ENCODE results near the gene FNDC3A.

Gene FNDC3A

DNA sequence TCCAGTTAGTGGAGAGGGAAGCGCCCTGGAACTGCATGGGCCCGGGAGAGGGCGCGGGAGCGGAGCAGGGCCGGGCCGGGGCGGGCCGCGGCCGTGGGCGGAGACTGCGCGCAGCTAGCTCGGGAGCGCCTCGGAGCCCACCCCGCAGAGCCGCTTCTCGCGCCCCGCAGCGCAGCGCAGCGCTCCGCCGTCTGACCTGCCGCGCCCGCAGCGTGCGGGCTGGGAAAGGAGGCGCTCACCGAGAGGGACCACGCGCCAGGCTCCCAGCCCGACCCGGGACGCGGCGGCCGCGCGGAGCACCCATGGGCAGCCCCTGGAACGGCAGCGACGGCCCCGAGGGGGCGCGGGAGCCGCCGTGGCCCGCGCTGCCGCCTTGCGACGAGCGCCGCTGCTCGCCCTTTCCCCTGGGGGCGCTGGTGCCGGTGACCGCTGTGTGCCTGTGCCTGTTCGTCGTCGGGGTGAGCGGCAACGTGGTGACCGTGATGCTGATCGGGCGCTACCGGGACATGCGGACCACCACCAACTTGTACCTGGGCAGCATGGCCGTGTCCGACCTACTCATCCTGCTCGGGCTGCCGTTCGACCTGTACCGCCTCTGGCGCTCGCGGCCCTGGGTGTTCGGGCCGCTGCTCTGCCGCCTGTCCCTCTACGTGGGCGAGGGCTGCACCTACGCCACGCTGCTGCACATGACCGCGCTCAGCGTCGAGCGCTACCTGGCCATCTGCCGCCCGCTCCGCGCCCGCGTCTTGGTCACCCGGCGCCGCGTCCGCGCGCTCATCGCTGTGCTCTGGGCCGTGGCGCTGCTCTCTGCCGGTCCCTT is 244.5 kb downstream of the FNDC3A start, which contains the start of gene MLNR:
MLNR (plus strand) TSS at position 303 of the 820 bp plus-strand sequence; CDS start at position 303, 0 bp downstream.
- H3K36me3 ChIP-seq (ENCODE audit: control insufficient read depth, insufficient read depth, low read length) = no peaks in the 10 kb centered on the region
- peak; percentile 37 for DNase-seq (ENCODE audit: extremely low read depth, insufficient read length)
- H3K27me3 ChIP-seq (replicated peaks; ENCODE audit: control insufficient read depth, insufficient read depth, low read length) = no peaks in the 10 kb centered on the region; the same call in none of the 2 replicates
- TF ChIP-seq, protein P1, sequence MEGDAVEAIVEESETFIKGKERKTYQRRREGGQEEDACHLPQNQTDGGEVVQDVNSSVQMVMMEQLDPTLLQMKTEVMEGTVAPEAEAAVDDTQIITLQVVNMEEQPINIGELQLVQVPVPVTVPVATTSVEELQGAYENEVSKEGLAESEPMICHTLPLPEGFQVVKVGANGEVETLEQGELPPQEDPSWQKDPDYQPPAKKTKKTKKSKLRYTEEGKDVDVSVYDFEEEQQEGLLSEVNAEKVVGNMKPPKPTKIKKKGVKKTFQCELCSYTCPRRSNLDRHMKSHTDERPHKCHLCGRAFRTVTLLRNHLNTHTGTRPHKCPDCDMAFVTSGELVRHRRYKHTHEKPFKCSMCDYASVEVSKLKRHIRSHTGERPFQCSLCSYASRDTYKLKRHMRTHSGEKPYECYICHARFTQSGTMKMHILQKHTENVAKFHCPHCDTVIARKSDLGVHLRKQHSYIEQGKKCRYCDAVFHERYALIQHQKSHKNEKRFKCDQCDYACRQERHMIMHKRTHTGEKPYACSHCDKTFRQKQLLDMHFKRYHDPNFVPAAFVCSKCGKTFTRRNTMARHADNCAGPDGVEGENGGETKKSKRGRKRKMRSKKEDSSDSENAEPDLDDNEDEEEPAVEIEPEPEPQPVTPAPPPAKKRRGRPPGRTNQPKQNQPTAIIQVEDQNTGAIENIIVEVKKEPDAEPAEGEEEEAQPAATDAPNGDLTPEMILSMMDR (IDR thresholded peaks at IDR 0.05; ENCODE audit: insufficient read depth, low read length, poor library complexity, severe bottlenecking) = peak; percentile 16
- peak within 1 kb of the TSS; percentile 15 for H3K4me3 ChIP-seq (replicated peaks; ENCODE audit: low read depth, low read length)

DNA sequence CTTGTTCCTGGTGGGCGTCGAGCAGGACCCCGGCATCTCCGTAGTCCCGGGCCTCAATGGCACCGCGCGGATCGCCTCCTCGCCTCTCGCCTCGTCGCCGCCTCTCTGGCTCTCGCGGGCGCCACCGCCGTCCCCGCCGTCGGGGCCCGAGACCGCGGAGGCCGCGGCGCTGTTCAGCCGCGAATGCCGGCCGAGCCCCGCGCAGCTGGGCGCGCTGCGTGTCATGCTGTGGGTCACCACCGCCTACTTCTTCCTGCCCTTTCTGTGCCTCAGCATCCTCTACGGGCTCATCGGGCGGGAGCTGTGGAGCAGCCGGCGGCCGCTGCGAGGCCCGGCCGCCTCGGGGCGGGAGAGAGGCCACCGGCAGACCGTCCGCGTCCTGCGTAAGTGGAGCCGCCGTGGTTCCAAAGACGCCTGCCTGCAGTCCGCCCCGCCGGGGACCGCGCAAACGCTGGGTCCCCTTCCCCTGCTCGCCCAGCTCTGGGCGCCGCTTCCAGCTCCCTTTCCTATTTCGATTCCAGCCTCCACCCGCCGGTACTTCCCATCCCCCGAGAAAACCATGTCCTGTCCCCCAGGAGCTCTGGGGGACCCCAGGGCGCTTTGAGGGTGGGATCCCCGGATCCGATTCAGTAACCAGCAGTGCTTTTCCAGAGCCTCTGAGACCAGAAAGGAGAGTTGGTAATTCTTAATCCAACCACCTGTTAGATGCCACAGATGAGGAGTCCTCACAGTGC is 245.3 kb downstream of the FNDC3A start:
- no peaks in the 10 kb centered on the region for H3K36me3 ChIP-seq (ENCODE audit: control insufficient read depth, insufficient read depth, low read length)
- H3K27me3 ChIP-seq (replicated peaks; ENCODE audit: control insufficient read depth, insufficient read depth, low read length) = no peaks in the 10 kb centered on the region; the same call in none of the 2 replicates
- TF ChIP-seq, protein P1 (IDR thresholded peaks at IDR 0.05; ENCODE audit: insufficient read depth, low read length, poor library complexity, severe bottlenecking) = no peak
- no peak for DNase-seq (ENCODE audit: extremely low read depth, insufficient read length)
- peak overlapping the region; percentile 15 for H3K4me3 ChIP-seq (replicated peaks; ENCODE audit: low read depth, low read length)

DNA sequence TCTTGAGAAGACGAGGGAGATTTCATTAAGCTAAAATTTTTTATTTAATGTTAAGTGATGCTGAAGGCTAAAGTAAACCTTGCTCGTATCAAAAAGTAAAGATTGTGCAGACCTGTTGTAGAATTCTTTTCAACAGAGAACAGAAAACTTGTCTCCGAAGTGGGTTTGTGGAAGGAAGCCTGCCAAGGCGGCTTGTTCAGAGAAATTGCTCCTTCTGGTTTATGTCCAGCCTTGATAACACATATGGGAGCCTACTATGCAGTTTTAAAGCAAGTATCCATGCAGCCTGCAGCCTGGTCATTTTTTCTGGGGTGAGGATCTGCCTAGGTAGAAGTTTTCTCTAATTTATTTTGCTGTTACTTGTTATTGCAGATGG is 245.9 kb downstream of the FNDC3A start:
- TF ChIP-seq, protein P1 (IDR thresholded peaks at IDR 0.05; ENCODE audit: insufficient read depth, low read length, poor library complexity, severe bottlenecking) = no peak
- Histone ChIP-seq H3K27me3 (replicated peaks; ENCODE audit: control insufficient read depth, insufficient read depth, low read length) (no peaks in the 10 kb centered on the region; the same call in none of the 2 replicates), H3K36me3 (ENCODE audit: control insufficient read depth, insufficient read depth, low read length) (no peaks in the 10 kb centered on the region), H3K4me3 (replicated peaks; ENCODE audit: low read depth, low read length) (no peak overlapping the region)
- no peak for DNase-seq (ENCODE audit: extremely low read depth, insufficient read length)

DNA sequence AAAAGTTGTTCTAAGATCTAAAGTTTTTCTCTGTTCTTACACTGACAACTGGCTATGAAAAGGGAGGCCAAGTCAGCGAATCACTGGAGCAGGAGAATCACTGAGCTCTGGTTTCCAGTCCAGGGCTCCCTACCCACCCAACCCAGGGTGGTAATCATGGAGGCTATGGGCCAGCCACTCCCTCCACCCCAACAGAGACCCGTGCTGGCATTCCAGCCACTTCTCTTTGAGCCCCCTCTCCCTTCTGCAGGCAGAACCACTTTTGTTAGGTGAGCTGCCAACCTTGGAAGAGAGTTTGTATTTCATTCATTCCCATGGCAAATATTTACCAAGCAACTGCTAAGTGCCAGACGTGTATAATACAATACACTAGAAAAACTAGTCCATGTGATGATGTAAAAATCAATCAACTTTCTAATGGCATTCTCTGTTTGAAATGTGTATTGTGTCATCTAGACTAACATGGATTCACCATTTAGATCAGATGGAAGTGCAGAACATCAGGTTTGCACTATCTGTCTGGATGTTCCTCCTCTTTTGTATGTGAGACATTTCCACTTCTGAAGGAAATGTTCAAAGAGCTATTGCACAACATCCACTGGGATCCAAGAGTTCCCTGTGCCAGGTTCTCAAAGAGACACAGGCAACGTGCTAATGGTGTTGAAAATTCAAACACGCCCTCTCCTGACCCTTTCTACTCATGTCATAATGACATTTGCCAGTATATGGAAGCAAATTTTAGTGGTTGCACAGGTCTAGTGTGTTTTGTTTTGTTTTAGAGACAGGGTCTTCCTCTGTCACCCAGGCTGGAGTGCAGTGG is 249.7 kb downstream of the FNDC3A start:
- no peak for DNase-seq (ENCODE audit: extremely low read depth, insufficient read length)
- Histone ChIP-seq H3K4me3 (replicated peaks; ENCODE audit: low read depth, low read length) (no peak overlapping the region), H3K36me3 (ENCODE audit: control insufficient read depth, insufficient read depth, low read length) (no peaks in the 10 kb centered on the region), H3K27me3 (replicated peaks; ENCODE audit: control insufficient read depth, insufficient read depth, low read length) (no peaks in the 10 kb centered on the region; the same call in none of the 2 replicates)
- TF ChIP-seq, protein P1 (IDR thresholded peaks at IDR 0.05; ENCODE audit: insufficient read depth, low read length, poor library complexity, severe bottlenecking) = no peak

DNA sequence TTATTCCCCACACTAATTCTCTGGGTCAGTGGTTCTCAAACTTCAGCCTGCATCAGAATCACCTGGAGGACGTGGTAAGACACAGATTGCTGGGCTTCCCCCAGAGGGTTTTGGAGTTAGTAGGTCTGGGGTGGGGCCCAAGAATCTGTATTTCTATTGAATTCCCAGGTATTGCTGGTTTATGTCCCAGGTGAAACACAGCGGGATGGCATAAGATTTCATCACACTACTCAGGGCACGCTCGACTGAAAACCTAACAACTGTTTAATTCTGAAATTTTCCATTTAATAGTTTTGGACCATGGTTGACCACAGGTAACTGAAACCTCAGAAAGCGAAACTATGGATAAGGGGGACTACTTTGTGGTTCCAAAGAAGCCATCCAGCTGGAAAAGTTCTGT is 250.9 kb downstream of the FNDC3A start:
- DNase-seq (ENCODE audit: extremely low read depth, insufficient read length) = no peak
- TF ChIP-seq, protein P1 (IDR thresholded peaks at IDR 0.05; ENCODE audit: insufficient read depth, low read length, poor library complexity, severe bottlenecking) = no peak
- Histone ChIP-seq H3K36me3 (ENCODE audit: control insufficient read depth, insufficient read depth, low read length) (no peaks in the 10 kb centered on the region), H3K4me3 (replicated peaks; ENCODE audit: low read depth, low read length) (no peak overlapping the region), H3K27me3 (replicated peaks; ENCODE audit: control insufficient read depth, insufficient read depth, low read length) (no peaks in the 10 kb centered on the region; the same call in 1 of the 2 replicates)

Measured in GM06990 (cell line).